Endodermal cell (in vitro differentiated cells): ENCODE measurements around the gene EDEM2. TPM values are rescaled to one million over a fixed set of nuclear protein-coding genes. Genes with fewer than 3 reads are reported as not detected.

Experiments used
- DNase-seq: peaks from one replicate; pipeline ENCODE4 v3.0.0-alpha.2; 2017
- H3K27ac ChIP-seq: 2 replicates; pipeline ENCODE4 v1.5.1; 2013; ENCODE audit warnings: mild to moderate bottlenecking, low read depth, low read length, moderate library complexity
- H3K27me3 ChIP-seq: 2 replicates; pipeline ENCODE4 v1.6.1; 2013; ENCODE audit warnings: mild to moderate bottlenecking, low read length, moderate library complexity; ENCODE audit not compliant: insufficient read depth, control insufficient read depth, poor library complexity, severe bottlenecking
- H3K36me3 ChIP-seq: 2 replicates; pipeline ENCODE4 v1.7.0; 2013; ENCODE audit warnings: mild to moderate bottlenecking, low read length, moderate library complexity; ENCODE audit not compliant: control insufficient read depth, insufficient read depth
- H3K4me1 ChIP-seq: one replicate; pipeline ENCODE4 v1.7.0; 2013; ENCODE audit warnings: low read length; ENCODE audit not compliant: control insufficient read depth, insufficient read depth
- H3K4me3 ChIP-seq: 2 replicates; pipeline ENCODE4 v1.5.1; 2013; ENCODE audit warnings: mild to moderate bottlenecking, low read length, moderate library complexity
- H3K9ac ChIP-seq: 2 replicates; pipeline ENCODE4 v1.6.1; 2013; ENCODE audit warnings: mild to moderate bottlenecking, low read length, moderate library complexity; ENCODE audit not compliant: poor library complexity, severe bottlenecking; ENCODE audit errors: extremely low read depth
- H3K9me3 ChIP-seq: 2 replicates; pipeline ENCODE4 v1.6.1; 2013; ENCODE audit warnings: mild to moderate bottlenecking, low read length, moderate library complexity; ENCODE audit not compliant: control insufficient read depth
- H3K27ac Mint-ChIP-seq: 2 replicates; pipeline ENCODE4 v1.8.0; 2020; ENCODE audit warnings: mixed read lengths
- H3K27me3 Mint-ChIP-seq: 2 replicates; pipeline ENCODE4 v1.8.0; 2021; ENCODE audit warnings: mild to moderate bottlenecking, mixed read lengths; ENCODE audit not compliant: insufficient read depth
- H3K36me3 Mint-ChIP-seq: 2 replicates; pipeline ENCODE4 v1.8.0; 2020; ENCODE audit warnings: low read depth, mixed read lengths
- H3K4me1 Mint-ChIP-seq: 2 replicates; pipeline ENCODE4 v1.8.0; 2020; ENCODE audit warnings: mixed read lengths
- H3K4me3 Mint-ChIP-seq: 2 replicates; pipeline ENCODE4 v1.8.0; 2020; ENCODE audit warnings: mild to moderate bottlenecking, moderate library complexity, mixed read lengths
- H3K9me3 Mint-ChIP-seq: 2 replicates; pipeline ENCODE4 v1.8.0; 2020; ENCODE audit warnings: mild to moderate bottlenecking, mixed read lengths
- WGBS, 2 experiments: methylation state at CpG; one replicate each; pipeline versions ENCODE4 v1.1.5 to v1.1.7; 2013; ENCODE audit warnings: missing lambda C conversion rate in 2 of 2, mixed read lengths in 1 of 2; ENCODE audit not compliant: insufficient coverage in 1 of 2, insufficient read length in 1 of 2; 5-methylcytosine and 5-hydroxymethylcytosine counted together
- total RNA-seq, 2 donors: library from RNA; stranded (reverse); fragmentation: NEBNext Ultra II Directional in 1 of 2; extraction: Animal tissue kit (Norgen Biotek cat#: 25700) in 1 of 2; gene quantifications; 2 replicates in 1 of 2; 3 replicates in 1 of 2; pipeline ENCODE4 v1.2.1, GENCODE V29; 2021
- TF ChIP-seq, protein P1 (sequence below): fragments of 200-600 bp; sonication (generic); conservative IDR thresholded peaks from 2 replicates; pipeline ENCODE4 v1.5.0; 2021; ENCODE audit warnings: antibody characterized with exemption, mild to moderate bottlenecking

The EDEM2 gene
- total RNA-seq, 2 donors from 2014 or later: 21.4 to 32.2 TPM

DNA sequence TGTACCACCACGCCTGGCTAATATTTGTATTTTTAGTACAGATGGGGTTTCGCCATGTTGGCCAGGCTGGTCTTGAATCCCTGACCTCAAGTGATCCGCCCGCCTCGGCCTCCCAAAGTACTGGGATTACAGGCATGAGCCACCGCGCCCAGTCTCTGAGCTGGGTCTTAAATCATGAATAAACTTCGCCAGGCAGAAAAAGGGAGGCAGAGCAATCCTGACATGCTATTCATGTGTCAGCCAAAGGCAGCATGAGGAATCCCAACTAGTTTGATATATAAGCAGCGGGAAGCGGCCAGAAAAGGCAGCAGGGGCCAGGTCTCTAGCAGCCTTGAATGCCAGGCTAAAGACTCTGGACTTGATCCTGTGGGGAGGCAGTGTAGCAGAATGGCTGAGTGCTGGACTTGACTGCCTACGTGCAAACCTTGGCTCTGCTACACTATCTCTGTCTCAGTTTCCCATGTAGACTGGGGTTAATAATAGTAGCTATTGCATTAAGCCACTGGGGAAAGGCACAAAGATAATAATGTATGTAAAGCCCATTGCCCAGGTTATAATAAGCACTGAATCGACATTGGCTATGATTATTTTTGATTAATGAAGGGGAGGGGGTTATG lies 26.5 kb upstream of the EDEM2 start:
- Mint-ChIP-seq H3K4me3 (no peak overlapping the region), H3K4me1 (peaks cover 18% of the 10 kb centered on the region), H3K36me3 (no peaks in the 10 kb centered on the region), H3K9me3 (peaks cover 31% of the 10 kb centered on the region), H3K27me3 (peaks cover 34% of the 10 kb centered on the region), H3K27ac (no peak overlapping the region)
- Histone ChIP-seq H3K9me3 (no peaks in the 10 kb centered on the region), H3K27ac (no peak overlapping the region), H3K9ac (no peak overlapping the region), H3K4me1 (no peaks in the 10 kb centered on the region), H3K27me3 (no peaks in the 10 kb centered on the region), H3K4me3 (no peak overlapping the region), H3K36me3 (no peaks in the 10 kb centered on the region)
- TF ChIP-seq, protein P1, sequence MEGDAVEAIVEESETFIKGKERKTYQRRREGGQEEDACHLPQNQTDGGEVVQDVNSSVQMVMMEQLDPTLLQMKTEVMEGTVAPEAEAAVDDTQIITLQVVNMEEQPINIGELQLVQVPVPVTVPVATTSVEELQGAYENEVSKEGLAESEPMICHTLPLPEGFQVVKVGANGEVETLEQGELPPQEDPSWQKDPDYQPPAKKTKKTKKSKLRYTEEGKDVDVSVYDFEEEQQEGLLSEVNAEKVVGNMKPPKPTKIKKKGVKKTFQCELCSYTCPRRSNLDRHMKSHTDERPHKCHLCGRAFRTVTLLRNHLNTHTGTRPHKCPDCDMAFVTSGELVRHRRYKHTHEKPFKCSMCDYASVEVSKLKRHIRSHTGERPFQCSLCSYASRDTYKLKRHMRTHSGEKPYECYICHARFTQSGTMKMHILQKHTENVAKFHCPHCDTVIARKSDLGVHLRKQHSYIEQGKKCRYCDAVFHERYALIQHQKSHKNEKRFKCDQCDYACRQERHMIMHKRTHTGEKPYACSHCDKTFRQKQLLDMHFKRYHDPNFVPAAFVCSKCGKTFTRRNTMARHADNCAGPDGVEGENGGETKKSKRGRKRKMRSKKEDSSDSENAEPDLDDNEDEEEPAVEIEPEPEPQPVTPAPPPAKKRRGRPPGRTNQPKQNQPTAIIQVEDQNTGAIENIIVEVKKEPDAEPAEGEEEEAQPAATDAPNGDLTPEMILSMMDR: no peak
- DNase-seq: no peak
- WGBS, 2 experiments: 89 to 93% methylated on average over 5 to 12 of the region's 12 CpGs

DNA sequence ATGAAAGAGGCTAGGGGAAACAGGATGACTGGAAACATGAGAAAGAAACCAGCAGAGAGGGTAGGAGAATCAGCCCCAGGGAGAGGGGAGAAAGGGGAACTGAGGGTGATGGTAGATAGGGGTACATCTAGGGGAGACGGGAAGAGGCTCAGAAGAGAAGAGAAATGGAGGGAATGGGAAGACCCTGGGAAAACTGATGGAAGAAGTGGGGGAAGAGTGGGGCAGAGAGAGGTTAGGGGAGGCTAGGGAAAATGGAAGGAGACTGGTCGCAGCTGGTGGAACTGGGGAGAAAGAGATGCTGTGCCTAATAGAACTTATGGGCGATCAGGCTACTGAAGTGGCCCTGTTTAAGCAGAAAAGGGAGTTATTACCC lies 25.3 kb upstream of the EDEM2 start:
- H3K27me3 ChIP-seq: no peaks in the 10 kb centered on the region
- H3K4me1 Mint-ChIP-seq: peaks cover 18% of the 10 kb centered on the region
- peak overlapping the region; percentile 71 for H3K4me3 ChIP-seq
- peaks cover 28% of the 10 kb centered on the region for H3K9me3 Mint-ChIP-seq
- peaks cover 34% of the 10 kb centered on the region for H3K27me3 Mint-ChIP-seq
- no peaks in the 10 kb centered on the region for H3K36me3 ChIP-seq
- 97% methylated on average over 3 of the region's 3 CpGs for WGBS, 2 experiments
- no peak overlapping the region for H3K27ac Mint-ChIP-seq
- H3K4me3 Mint-ChIP-seq: peak overlapping the region; percentile 31
- TF ChIP-seq, protein P1: no peak
- H3K36me3 Mint-ChIP-seq: no peaks in the 10 kb centered on the region
- H3K9me3 ChIP-seq: no peaks in the 10 kb centered on the region
- H3K4me1 ChIP-seq: no peaks in the 10 kb centered on the region
- H3K27ac ChIP-seq: no peak overlapping the region
- DNase-seq: no peak
- no peak overlapping the region for H3K9ac ChIP-seq

DNA sequence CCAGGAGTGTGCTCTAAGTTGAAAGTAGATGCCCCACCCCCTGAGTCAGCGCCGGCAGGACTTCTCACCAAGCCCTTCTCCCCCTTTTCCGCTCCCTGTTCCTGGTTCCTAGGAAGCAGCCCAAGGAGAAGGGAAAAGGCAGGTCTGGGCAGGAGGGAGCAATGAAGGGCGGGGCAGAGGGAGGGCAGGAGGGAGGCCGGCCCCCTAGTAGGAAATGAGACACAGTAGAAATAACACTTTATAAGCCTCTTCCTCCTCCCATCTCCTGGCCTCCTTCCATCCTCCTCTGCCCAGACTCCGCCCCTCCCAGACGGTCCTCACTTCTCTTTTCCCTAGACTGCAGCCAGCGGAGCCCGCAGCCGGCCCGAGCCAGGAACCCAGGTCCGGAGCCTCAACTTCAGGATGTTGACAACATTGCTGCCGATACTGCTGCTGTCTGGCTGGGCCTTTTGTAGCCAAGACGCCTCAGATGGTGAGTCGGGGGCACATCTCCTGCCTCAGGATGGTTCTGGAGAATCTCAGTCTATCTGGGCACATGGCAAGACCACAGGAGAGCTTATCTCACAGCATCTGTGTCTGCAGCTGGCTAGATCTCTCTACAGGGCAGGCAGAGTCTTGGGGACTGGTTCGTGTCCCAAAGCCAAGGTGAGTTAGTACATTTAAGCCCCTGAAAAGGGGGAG lies 24.8 kb upstream of the EDEM2 start, which contains the start of gene PROCR:
Gene PROCR (plus strand): TSS at position 320 of the 681 bp plus-strand sequence. CDS start 83 bp downstream, at position 403.
- DNase-seq: peak; percentile 91
- Histone ChIP-seq H3K4me3 (peak within 1 kb of the TSS; percentile 71), H3K9ac (no peak within 1 kb of the TSS), H3K9me3 (no peaks in the 10 kb centered on the region), H3K27ac (no peak within 1 kb of the TSS), H3K36me3 (no peaks in the 10 kb centered on the region), H3K27me3 (no peaks in the 10 kb centered on the region), H3K4me1 (no peaks in the 10 kb centered on the region)
- 19 to 31% methylated on average over 7 to 15 of the region's 16 CpGs for WGBS, 2 experiments
- Mint-ChIP-seq H3K27me3 (peaks cover 34% of the 10 kb centered on the region), H3K4me1 (peaks cover 16% of the 10 kb centered on the region), H3K27ac (no peak within 1 kb of the TSS), H3K9me3 (peaks cover 26% of the 10 kb centered on the region), H3K4me3 (peak within 1 kb of the TSS; percentile 31), H3K36me3 (no peaks in the 10 kb centered on the region)
- TF ChIP-seq, protein P1: no peak
